Pancreas (tissue), 10 donors: ENCODE measurements around the gene HCRT. TPM values are rescaled to one million over a fixed set of nuclear protein-coding genes. Genes with fewer than 3 reads are reported as not detected.

Source experiments
- ATAC-seq, 4 donors: fragments of 200-7000 bp; cut with Tn5 transposase; one replicate each; pipeline versions ENCODE4 v1.8.0 to v1.9.1; 2020; ENCODE audit warnings: mild to moderate bottlenecking in 4 of 4, moderate library complexity in 4 of 4
- DNase-seq, 6 donors: peaks; one replicate each; pipeline ENCODE4 v3.0.0-alpha.2; 2020
- FAIRE-seq: peaks from 2 replicates; lab custom pipeline; 2012; peaks lifted over from hg19 to GRCh38; lab: Jason Lieb, UNC
- H3K27ac ChIP-seq, 4 donors: fragments of 200-600 bp; sonication (generic); 1 replicate in 3 of 4; 2 replicates in 1 of 4; pipeline versions ENCODE4 v1.5.0 to v1.8.0; 2020
- H3K27me3 ChIP-seq, 4 donors: fragments of 200-600 bp; one replicate each; pipeline ENCODE4 v1.8.0; 2021
- H3K36me3 ChIP-seq, 3 donors: fragments of 200-600 bp; sonication (generic) in 1 of 3; one replicate each; pipeline versions ENCODE4 v1.5.0 to v1.8.0; 2020 to 2021
- H3K4me1 ChIP-seq, 3 donors: fragments of 200-600 bp; one replicate each; pipeline ENCODE4 v1.8.0; 2021
- H3K4me3 ChIP-seq, 4 donors: fragments of 200-600 bp; sonication (generic) in 2 of 4; one replicate each; pipeline versions ENCODE4 v1.5.0 to v1.8.0; 2020 to 2021
- H3K9me3 ChIP-seq, 4 donors: fragments of 200-600 bp; one replicate each; pipeline ENCODE4 v1.8.0; 2021
- CTCF ChIP-seq, 4 donors: fragments of 200-600 bp; sonication (generic) in 3 of 4; IDR thresholded peaks; one replicate each; pipeline versions ENCODE4 v1.5.0 to v1.8.0; 2021; ENCODE audit warnings: antibody characterized with exemption in 4 of 4
- WGBS, 2 donors: extraction: QIAGEN DNeasy Blood & Tissue Kit; methylation state at CpG; one replicate each; pipeline ENCODE4 v1.1.7; 2013; 5-methylcytosine and 5-hydroxymethylcytosine counted together
- intact Hi-C, 3 donors: fragments of 100-400 bp; cut with DNase I; formaldehyde crosslinking; loops; one replicate each; pipeline versions ENCODE4 v1.11.1 to v1.14.2; 2022
- polyA plus RNA-seq, 2 donors: library from polyadenylated mRNA; stranded (reverse); fragments of 200-250 nt; gene quantifications; one replicate each; pipeline ENCODE4 v1.2.3, GENCODE V29; 2013
- total RNA-seq, 6 donors: library from RNA; stranded (reverse); fragmentation: NEBNext Ultra II Directional in 4 of 6; extraction: Animal tissue kit (Norgen Biotek cat#: 25700) in 4 of 6; gene quantifications; one replicate each; pipeline versions ENCODE4 v1.2.1 to v1.2.4, GENCODE V29; 2021 to 2023
- donor health status: healthy with polysubstance abuse.
- donor health status: DM: no; HTN: no; CAD: no; lungs with moderate emphysema.
- donor health status: DM: no; HTN: no; CAD: no.
- donor health status: control.
- donor health status: control.
- donor health status: Bipolar disorder and iron deficiency.
- donor health status: DM: yes; HTN: yes; CAD: no.
- donor health status: DM: no; HTN: no; CAD: no.
- donor health status: DM: no; HTN: no; CAD: no.
- donor health status: DM: yes; HTN: yes; CAD: no.

HCRT gene
- total and polyA plus RNA-seq, 8 donors = not detected

GRCh38 chr17:42165751-42166150 lies 19.5 kb downstream of the HCRT start:
- intact Hi-C loops = no loop called here
- TF ChIP-seq CTCF (IDR thresholded peaks at IDR 0.05) = no peak
- Histone ChIP-seq H3K4me1 (no peaks in the 10 kb centered on the region), H3K4me3 (no peak overlapping the region), H3K9me3 (no peaks in the 10 kb centered on the region), H3K36me3 (no peaks in the 10 kb centered on the region), H3K27ac (no peak overlapping the region), H3K27me3 (no peaks in the 10 kb centered on the region)
- DNase-seq (no peak), FAIRE-seq (no peak), ATAC-seq (no peak)
- WGBS, 2 donors = 81 to 83% methylated on average over 6 of the region's 6 CpGs

- TF ChIP-seq CTCF (IDR thresholded peaks at IDR 0.05) = no peak
- intact Hi-C loops = no loop called here
- Histone ChIP-seq H3K4me3 (no peak overlapping the region), H3K27ac (no peak overlapping the region), H3K36me3 (no peaks in the 10 kb centered on the region), H3K4me1 (no peaks in the 10 kb centered on the region), H3K9me3 (no peaks in the 10 kb centered on the region), H3K27me3 (no peaks in the 10 kb centered on the region)
- FAIRE-seq = no peak
- no peak for ATAC-seq
- WGBS, 2 donors = 67 to 73% methylated on average over 22 of the region's 22 CpGs
- DNase-seq = no peak
Measured at GRCh38 chr17:42163696-42164407, 21.4 kb downstream of the HCRT start.

GRCh38 chr17:42163113-42163512 lies 22.1 kb downstream of the HCRT start:
- TF ChIP-seq CTCF (IDR thresholded peaks at IDR 0.05) = peak in 1 of 4 donors; percentile 17
- FAIRE-seq (no peak), DNase-seq (peak in 1 of 6 donors; percentile 67), ATAC-seq (peak in 3 of 4 donors; percentile 25 to 55 (median 31))
- WGBS, 2 donors = 45 to 62% methylated on average over 8 of the region's 8 CpGs
- intact Hi-C loops = no loop called here
- Histone ChIP-seq H3K9me3 (no peaks in the 10 kb centered on the region), H3K4me3 (no peak overlapping the region), H3K36me3 (no peaks in the 10 kb centered on the region), H3K27ac (no peak overlapping the region), H3K4me1 (no peaks in the 10 kb centered on the region), H3K27me3 (no peaks in the 10 kb centered on the region)

GRCh38 chr17:42160531-42160910 lies 24.7 kb downstream of the HCRT start:
- no peak for TF ChIP-seq CTCF (IDR thresholded peaks at IDR 0.05)
- intact Hi-C loops = no loop called here
- Histone ChIP-seq H3K4me3 (no peak overlapping the region), H3K36me3 (no peaks in the 10 kb centered on the region), H3K27ac (no peak overlapping the region), H3K9me3 (no peaks in the 10 kb centered on the region), H3K4me1 (peaks cover 0 to under 1% (median 0%) of the 10 kb centered on the region in 3 donors), H3K27me3 (no peaks in the 10 kb centered on the region)
- 94% methylated on average over 7 of the region's 7 CpGs for WGBS, 2 donors
- DNase-seq (no peak), FAIRE-seq (no peak), ATAC-seq (no peak)

GRCh38 chr17:42159796-42160530 lies 25.3 kb downstream of the HCRT start:
- DNase-seq (no peak), FAIRE-seq (no peak), ATAC-seq (no peak)
- no peak overlapping the region for H3K4me3 ChIP-seq
- H3K9me3 ChIP-seq = no peaks in the 10 kb centered on the region
- no peak overlapping the region for H3K27ac ChIP-seq
- H3K4me1 ChIP-seq = peaks cover 0 to 4% (median 0%) of the 10 kb centered on the region in 3 donors
- no peak for TF ChIP-seq CTCF (IDR thresholded peaks at IDR 0.05)
- no peaks in the 10 kb centered on the region for H3K27me3 ChIP-seq
- WGBS, 2 donors = 71 to 74% methylated on average over 14 of the region's 14 CpGs
- intact Hi-C loops = no loop called here
- no peaks in the 10 kb centered on the region for H3K36me3 ChIP-seq
